ENCODE measurements around the gene SEMA7A. TPM values are rescaled to one million over a fixed set of nuclear protein-coding genes. Genes with fewer than 3 reads are reported as not detected.

The SEMA7A gene
- polyA plus RNA-seq, 1 experiment = 22.7 TPM

- no peak for TF ChIP-seq CTCF (IDR thresholded peaks at IDR 0.05; ENCODE audit: insufficient read depth, low read depth, low read length)
- ChIA-PET CTCF (interaction anchor here (0.9 to 26.7 kb wide), 4 partner anchors 9 to 400 kb away, joined by 4 to 622 read pairs (median 37); partner anchors contain the start of gene SEMA7A), POLR2A (no interaction called here)
- no peaks in the 10 kb centered on the region for H3K36me3 ChIP-seq (ENCODE audit: control insufficient read depth, insufficient read depth, low read length)
- no peak overlapping the region for H3K4me3 ChIP-seq (ENCODE audit: low read depth, low read length)
- no peak for DNase-seq (ENCODE audit: low read depth)
- peaks cover 5% of the 10 kb centered on the region for H3K27me3 ChIP-seq (ENCODE audit: control insufficient read depth, insufficient read depth, low read length)
Observed at GRCh38 chr15:74369756-74370155, 64.0 kb downstream of the SEMA7A start.

- Histone ChIP-seq H3K36me3 (ENCODE audit: control insufficient read depth, insufficient read depth, low read length) (no peaks in the 10 kb centered on the region), H3K27me3 (ENCODE audit: control insufficient read depth, insufficient read depth, low read length) (peaks cover 5% of the 10 kb centered on the region), H3K4me3 (ENCODE audit: low read depth, low read length) (no peak overlapping the region)
- POLR2A ChIA-PET = no interaction called here
- TF ChIP-seq CTCF (IDR thresholded peaks at IDR 0.05; ENCODE audit: insufficient read depth, low read depth, low read length) = no peak
- DNase-seq (ENCODE audit: low read depth) = no peak
- CTCF ChIA-PET = interaction anchor here (0.8 to 26.7 kb wide), 7 partner anchors 10 to 581 kb away, joined by 3 to 622 read pairs (median 5); partner anchors contain the start of gene SEMA7A
Observed at GRCh38 chr15:74369084-74369745, 64.5 kb downstream of the SEMA7A start.

GRCh38 chr15:74368121-74368520 is 65.6 kb downstream of the SEMA7A start:
- no peak for TF ChIP-seq CTCF (IDR thresholded peaks at IDR 0.05; ENCODE audit: insufficient read depth, low read depth, low read length)
- ChIA-PET CTCF (interaction anchor here (1.1 to 26.7 kb wide), 8 partner anchors 8 to 534 kb away, joined by 3 to 622 read pairs (median 4); partner anchors contain the start of genes CLK3 and SEMA7A), POLR2A (no interaction called here)
- Histone ChIP-seq H3K4me3 (ENCODE audit: low read depth, low read length) (no peak overlapping the region), H3K27me3 (ENCODE audit: control insufficient read depth, insufficient read depth, low read length) (peaks cover 4% of the 10 kb centered on the region), H3K36me3 (ENCODE audit: control insufficient read depth, insufficient read depth, low read length) (no peaks in the 10 kb centered on the region)
- no peak for DNase-seq (ENCODE audit: low read depth)

- no peak within 1 kb of the TSS for H3K4me3 ChIP-seq (ENCODE audit: low read depth, low read length)
- DNase-seq (ENCODE audit: low read depth) = no peak
- no peak for TF ChIP-seq CTCF (IDR thresholded peaks at IDR 0.05; ENCODE audit: insufficient read depth, low read depth, low read length)
- H3K27me3 ChIP-seq (ENCODE audit: control insufficient read depth, insufficient read depth, low read length) = peaks cover 3% of the 10 kb centered on the region
- CTCF ChIA-PET = interaction anchor here (1.3 to 26.7 kb wide), 8 partner anchors 9 to 534 kb away, joined by 3 to 622 read pairs (median 4); partner anchors contain the start of genes CLK3 and SEMA7A
- POLR2A ChIA-PET = interaction anchor here (0.5 kb wide), 1 partner anchor 327 kb away, joined by 3 read pairs; no protein-coding TSS in a partner anchor
- H3K36me3 ChIP-seq (ENCODE audit: control insufficient read depth, insufficient read depth, low read length) = no peaks in the 10 kb centered on the region
Observed at GRCh38 chr15:74367296-74367854, 66.4 kb downstream of the SEMA7A start, which contains the start of gene CYP11A1. CYP11A1 (minus strand) TSS chr15:74367646; CDS start chr15:74367585, 61 bp downstream.
